ENCODE data around the gene CCDC12.

Gene CCDC12

GRCh38 chr3:46995901-46996562, 19.5 kb upstream of the CCDC12 start:
- DNase-seq (ENCODE audit: low spot score), result no peak
- H3K27ac Mint-ChIP-seq, result no peak overlapping the region
- peaks cover 4% of the 10 kb centered on the region for H3K4me1 Mint-ChIP-seq (ENCODE audit: low read depth)
- H3K9me3 Mint-ChIP-seq, result no peaks in the 10 kb centered on the region
- H3K27me3 Mint-ChIP-seq (ENCODE audit: low read depth), result no peaks in the 10 kb centered on the region
- H3K36me3 Mint-ChIP-seq (ENCODE audit: low read depth), result peaks cover 33% of the 10 kb centered on the region
- no peak overlapping the region for H3K4me3 Mint-ChIP-seq

- Mint-ChIP-seq H3K27ac (no peak overlapping the region), H3K36me3 (ENCODE audit: low read depth) (peaks cover 39% of the 10 kb centered on the region), H3K27me3 (ENCODE audit: low read depth) (no peaks in the 10 kb centered on the region), H3K4me1 (ENCODE audit: low read depth) (peaks cover 13% of the 10 kb centered on the region), H3K4me3 (no peak overlapping the region), H3K9me3 (no peaks in the 10 kb centered on the region)
- DNase-seq (ENCODE audit: low spot score), result no peak
These were observed 18.5 kb upstream of the CCDC12 start for GRCh38 chr3:46994801-46995731.

GRCh38 chr3:46993986-46994385, 17.4 kb upstream of the CCDC12 start:
- H3K4me1 Mint-ChIP-seq (ENCODE audit: low read depth), result peaks cover 23% of the 10 kb centered on the region

GRCh38 chr3:46993292-46993691, 16.7 kb upstream of the CCDC12 start:
- H3K4me3 Mint-ChIP-seq, result no peak overlapping the region
- peaks cover 46% of the 10 kb centered on the region for H3K36me3 Mint-ChIP-seq (ENCODE audit: low read depth)
- no peak overlapping the region for H3K27ac Mint-ChIP-seq
- H3K9me3 Mint-ChIP-seq, result no peaks in the 10 kb centered on the region
- peaks cover 29% of the 10 kb centered on the region for H3K4me1 Mint-ChIP-seq (ENCODE audit: low read depth)
- H3K27me3 Mint-ChIP-seq (ENCODE audit: low read depth), result no peaks in the 10 kb centered on the region
- no peak for DNase-seq (ENCODE audit: low spot score)

More at GRCh38 chr3:46993986-46994385, 17.4 kb upstream of the CCDC12 start:
- no peak for DNase-seq (ENCODE audit: low spot score)
- Mint-ChIP-seq H3K36me3 (ENCODE audit: low read depth) (peaks cover 42% of the 10 kb centered on the region), H3K9me3 (no peaks in the 10 kb centered on the region), H3K27me3 (ENCODE audit: low read depth) (no peaks in the 10 kb centered on the region), H3K27ac (no peak overlapping the region), H3K4me3 (no peak overlapping the region)

- peaks cover 43% of the 10 kb centered on the region for H3K36me3 Mint-ChIP-seq (ENCODE audit: low read depth)
- H3K27ac Mint-ChIP-seq, result no peak overlapping the region
- no peak for DNase-seq (ENCODE audit: low spot score)
- no peaks in the 10 kb centered on the region for H3K9me3 Mint-ChIP-seq
- peaks cover 38% of the 10 kb centered on the region for H3K4me1 Mint-ChIP-seq (ENCODE audit: low read depth)
- no peaks in the 10 kb centered on the region for H3K27me3 Mint-ChIP-seq (ENCODE audit: low read depth)
- no peak overlapping the region for H3K4me3 Mint-ChIP-seq
These were observed 15.7 kb upstream of the CCDC12 start for GRCh38 chr3:46992231-46992630.

- Mint-ChIP-seq H3K4me3 (no peak overlapping the region), H3K9me3 (no peaks in the 10 kb centered on the region), H3K36me3 (ENCODE audit: low read depth) (peaks cover 40% of the 10 kb centered on the region), H3K4me1 (ENCODE audit: low read depth) (peaks cover 44% of the 10 kb centered on the region), H3K27me3 (ENCODE audit: low read depth) (no peaks in the 10 kb centered on the region), H3K27ac (peak overlapping the region; percentile 49)
- DNase-seq (ENCODE audit: low spot score), result no peak
These were observed 15.0 kb upstream of the CCDC12 start for GRCh38 chr3:46991406-46992165.

GRCh38 chr3:46990573-46991374, 14.2 kb upstream of the CCDC12 start:
- Mint-ChIP-seq H3K27ac (peak overlapping the region; percentile 62), H3K4me1 (ENCODE audit: low read depth) (peaks cover 53% of the 10 kb centered on the region), H3K9me3 (no peaks in the 10 kb centered on the region), H3K27me3 (ENCODE audit: low read depth) (no peaks in the 10 kb centered on the region), H3K4me3 (no peak overlapping the region), H3K36me3 (ENCODE audit: low read depth) (peaks cover 45% of the 10 kb centered on the region)
- no peak for DNase-seq (ENCODE audit: low spot score)

- peaks cover 51% of the 10 kb centered on the region for H3K36me3 Mint-ChIP-seq (ENCODE audit: low read depth)
- no peaks in the 10 kb centered on the region for H3K27me3 Mint-ChIP-seq (ENCODE audit: low read depth)
- no peaks in the 10 kb centered on the region for H3K9me3 Mint-ChIP-seq
- no peak for DNase-seq (ENCODE audit: low spot score)
- H3K27ac Mint-ChIP-seq, result peak overlapping the region; percentile 91
- H3K4me1 Mint-ChIP-seq (ENCODE audit: low read depth), result peaks cover 63% of the 10 kb centered on the region
- H3K4me3 Mint-ChIP-seq, result peak overlapping the region; percentile 89
These were observed 12.7 kb upstream of the CCDC12 start for GRCh38 chr3:46989146-46989810.

- Mint-ChIP-seq H3K27ac (peak overlapping the region; percentile 91), H3K4me1 (ENCODE audit: low read depth) (peaks cover 66% of the 10 kb centered on the region), H3K9me3 (no peaks in the 10 kb centered on the region), H3K27me3 (ENCODE audit: low read depth) (no peaks in the 10 kb centered on the region), H3K4me3 (peak overlapping the region; percentile 89), H3K36me3 (ENCODE audit: low read depth) (peaks cover 49% of the 10 kb centered on the region)
- DNase-seq (ENCODE audit: low spot score), result no peak
These were observed 12.1 kb upstream of the CCDC12 start for GRCh38 chr3:46988616-46989015.

GRCh38 chr3:46987743-46988401, 11.3 kb upstream of the CCDC12 start:
- DNase-seq (ENCODE audit: low spot score), result peak; percentile 84

GRCh38 chr3:46987319-46987742, 10.8 kb upstream of the CCDC12 start:
- DNase-seq (ENCODE audit: low spot score), result no peak
- peaks cover 74% of the 10 kb centered on the region for H3K4me1 Mint-ChIP-seq (ENCODE audit: low read depth)
- H3K9me3 Mint-ChIP-seq, result no peaks in the 10 kb centered on the region
- peak overlapping the region; percentile 89 for H3K4me3 Mint-ChIP-seq
- peak overlapping the region; percentile 91 for H3K27ac Mint-ChIP-seq
- peaks cover 50% of the 10 kb centered on the region for H3K36me3 Mint-ChIP-seq (ENCODE audit: low read depth)
- no peaks in the 10 kb centered on the region for H3K27me3 Mint-ChIP-seq (ENCODE audit: low read depth)

More at GRCh38 chr3:46987743-46988401, 11.3 kb upstream of the CCDC12 start:
- peaks cover 69% of the 10 kb centered on the region for H3K4me1 Mint-ChIP-seq (ENCODE audit: low read depth)
- H3K27me3 Mint-ChIP-seq (ENCODE audit: low read depth), result no peaks in the 10 kb centered on the region
- peak overlapping the region; percentile 91 for H3K27ac Mint-ChIP-seq
- H3K36me3 Mint-ChIP-seq (ENCODE audit: low read depth), result peaks cover 49% of the 10 kb centered on the region
- H3K4me3 Mint-ChIP-seq, result peak overlapping the region; percentile 89
- no peaks in the 10 kb centered on the region for H3K9me3 Mint-ChIP-seq

- Mint-ChIP-seq H3K27ac (peak overlapping the region; percentile 91), H3K36me3 (ENCODE audit: low read depth) (peaks cover 48% of the 10 kb centered on the region), H3K9me3 (no peaks in the 10 kb centered on the region), H3K4me1 (ENCODE audit: low read depth) (peaks cover 74% of the 10 kb centered on the region), H3K4me3 (peak overlapping the region; percentile 89), H3K27me3 (ENCODE audit: low read depth) (no peaks in the 10 kb centered on the region)
- no peak for DNase-seq (ENCODE audit: low spot score)
These were observed 10.3 kb upstream of the CCDC12 start for GRCh38 chr3:46986782-46987310.
